ENCODE data around the gene PHLDB2.

Gene PHLDB2

DNA sequence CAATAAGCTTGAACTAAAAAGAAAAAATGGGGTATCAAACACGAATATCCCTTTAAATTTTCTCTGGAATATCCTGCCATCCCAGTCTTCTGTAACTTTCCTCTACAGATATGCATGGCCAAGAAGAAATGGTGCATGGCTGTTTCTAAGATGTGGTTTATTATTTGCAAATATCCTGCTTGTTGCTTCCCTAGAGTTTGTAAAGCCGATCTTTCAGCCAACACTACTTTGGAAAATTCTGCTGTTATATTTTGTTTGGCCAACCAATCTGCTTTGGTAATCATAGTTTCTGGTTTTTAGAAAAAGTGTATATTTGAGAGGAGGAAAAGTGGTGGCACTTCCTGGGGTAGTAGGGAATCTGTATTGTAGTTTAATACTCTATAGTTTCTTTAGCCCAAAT, 13.9 kb downstream of the PHLDB2 start:
- CTCF ChIA-PET = no interaction called here
- TF ChIP-seq BHLHE40 (IDR thresholded peaks at IDR 0.05; ENCODE audit: borderline replicate concordance) (no peak), LEF1 (IDR thresholded peaks at IDR 0.05; ENCODE audit: borderline replicate concordance) (no peak), ZNF384 (IDR thresholded peaks at IDR 0.05) (no peak), ELF4 (IDR thresholded peaks at IDR 0.05) (no peak), NFRKB (IDR thresholded peaks at IDR 0.05) (no peak), SP1 (IDR thresholded peaks at IDR 0.05) (no peak)
- POLR2A ChIA-PET = interaction anchor here (1.0 kb wide), 1 partner anchor 106 kb away, joined by 3 read pairs; the partner anchor contains the start of gene ABHD10
- DNase-seq (ENCODE audit: extremely low spot score) = no peak

DNA sequence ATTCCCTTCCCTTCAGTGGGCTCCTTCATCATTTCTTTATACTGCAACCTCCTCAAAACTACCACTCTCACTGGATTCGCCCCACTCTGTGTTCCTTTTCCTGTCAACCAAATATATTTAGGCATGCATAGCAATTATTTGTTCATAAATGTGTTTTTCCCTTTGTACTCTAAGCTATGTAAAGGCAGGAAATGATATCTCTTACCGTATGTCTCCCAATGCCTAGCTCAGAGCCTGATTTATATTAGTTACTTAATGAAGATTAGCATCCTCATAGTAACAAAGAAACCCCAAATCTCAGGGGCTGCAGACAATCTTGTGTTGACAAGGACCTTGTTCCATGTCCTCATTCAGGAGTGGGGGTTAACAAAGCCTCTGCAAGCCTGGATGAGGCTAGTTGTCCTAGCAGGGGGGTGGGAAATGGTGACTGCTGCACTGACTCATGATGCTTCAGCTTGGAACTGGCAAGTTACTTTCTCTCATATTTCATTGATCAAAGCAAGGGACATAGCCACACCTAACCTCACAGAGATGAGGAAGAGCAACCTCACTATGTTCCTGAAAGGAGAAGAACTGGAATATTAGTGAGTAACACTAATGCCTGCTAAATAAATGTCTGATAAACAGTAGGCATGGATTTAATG, 15.2 kb downstream of the PHLDB2 start:
- DNase-seq (ENCODE audit: extremely low spot score) = no peak
- TF ChIP-seq SP1 (IDR thresholded peaks at IDR 0.05) (no peak), ARNT (IDR thresholded peaks at IDR 0.05) (no peak), BHLHE40 (IDR thresholded peaks at IDR 0.05; ENCODE audit: borderline replicate concordance) (no peak), HDGF (IDR thresholded peaks at IDR 0.05; ENCODE audit: borderline replicate concordance) (no peak), NFRKB (IDR thresholded peaks at IDR 0.05) (no peak), FOXA1 (IDR thresholded peaks at IDR 0.05) (no peak), FOXM1 (IDR thresholded peaks at IDR 0.05; ENCODE audit: borderline replicate concordance) (no peak)
- TF ChIP-seq, protein P1, sequence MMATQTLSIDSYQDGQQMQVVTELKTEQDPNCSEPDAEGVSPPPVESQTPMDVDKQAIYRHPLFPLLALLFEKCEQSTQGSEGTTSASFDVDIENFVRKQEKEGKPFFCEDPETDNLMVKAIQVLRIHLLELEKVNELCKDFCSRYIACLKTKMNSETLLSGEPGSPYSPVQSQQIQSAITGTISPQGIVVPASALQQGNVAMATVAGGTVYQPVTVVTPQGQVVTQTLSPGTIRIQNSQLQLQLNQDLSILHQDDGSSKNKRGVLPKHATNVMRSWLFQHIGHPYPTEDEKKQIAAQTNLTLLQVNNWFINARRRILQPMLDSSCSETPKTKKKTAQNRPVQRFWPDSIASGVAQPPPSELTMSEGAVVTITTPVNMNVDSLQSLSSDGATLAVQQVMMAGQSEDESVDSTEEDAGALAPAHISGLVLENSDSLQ (IDR thresholded peaks at IDR 0.05) = no peak
- POLR2A ChIA-PET = no interaction called here
- CTCF ChIA-PET = no interaction called here

DNA sequence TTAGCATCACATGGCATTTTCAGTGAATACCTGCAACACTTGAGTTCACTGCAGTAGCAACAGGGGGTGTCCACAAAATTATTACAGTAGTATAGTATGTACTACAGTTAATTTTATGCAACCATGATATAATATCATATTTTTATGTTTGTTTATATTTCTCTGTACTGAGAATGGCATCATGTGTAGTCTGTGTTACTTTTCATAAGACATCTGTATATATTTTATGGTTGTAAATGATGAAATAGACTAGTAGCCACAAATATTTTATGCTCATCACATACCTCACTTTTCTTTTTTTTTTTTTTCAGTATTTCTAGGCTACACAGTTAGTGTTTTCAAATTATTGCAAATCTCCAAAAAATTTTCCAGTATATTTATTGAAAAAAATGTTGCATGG, 22.4 kb downstream of the PHLDB2 start:
- ChIA-PET CTCF (no interaction called here), POLR2A (no interaction called here)
- no peak for DNase-seq (ENCODE audit: extremely low spot score)
- TF ChIP-seq SUZ12 (IDR thresholded peaks at IDR 0.05) = no peak
- no peak for TF ChIP-seq SP1 (IDR thresholded peaks at IDR 0.05)
- no peak for TF ChIP-seq NFRKB (IDR thresholded peaks at IDR 0.05)
- TF ChIP-seq FOXK2 (IDR thresholded peaks at IDR 0.05) = no peak
- TF ChIP-seq HDGF (IDR thresholded peaks at IDR 0.05; ENCODE audit: borderline replicate concordance) = no peak
- no peak for TF ChIP-seq TARDBP (IDR thresholded peaks at IDR 0.05)
- TF ChIP-seq, protein P1 (IDR thresholded peaks at IDR 0.05) = no peak
- TF ChIP-seq FOXM1 (IDR thresholded peaks at IDR 0.05; ENCODE audit: borderline replicate concordance) = no peak

DNA sequence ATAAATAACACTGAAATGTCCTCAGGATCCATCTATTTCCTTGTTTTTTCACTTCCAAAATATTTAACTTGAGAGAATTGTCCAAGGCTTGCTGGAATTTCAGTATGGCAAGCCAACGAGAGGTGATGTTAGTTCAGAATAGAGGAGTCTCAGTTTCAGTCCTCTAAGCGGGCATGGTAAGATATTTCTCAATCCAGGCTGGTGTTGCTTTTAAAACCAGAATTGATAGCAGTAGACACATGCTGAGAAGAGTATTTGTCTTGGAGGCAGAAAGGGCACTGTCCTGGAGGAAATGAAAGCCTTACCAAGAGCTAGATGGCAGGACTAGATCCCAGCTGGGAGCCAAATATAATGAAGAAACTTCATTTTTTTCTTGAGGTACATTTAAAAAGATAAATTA, 23.1 kb downstream of the PHLDB2 start:
- ChIA-PET CTCF (no interaction called here), POLR2A (interaction anchor here (1.3 kb wide), 1 partner anchor 22 kb away, joined by 3 read pairs; no protein-coding TSS in a partner anchor)
- TF ChIP-seq BHLHE40 (IDR thresholded peaks at IDR 0.05; ENCODE audit: borderline replicate concordance) (no peak), NFRKB (IDR thresholded peaks at IDR 0.05) (no peak), SP1 (IDR thresholded peaks at IDR 0.05) (no peak), L3MBTL2 (conservative IDR thresholded peaks at IDR 0.05) (no peak), LEF1 (IDR thresholded peaks at IDR 0.05; ENCODE audit: borderline replicate concordance) (no peak), SUZ12 (IDR thresholded peaks at IDR 0.05) (no peak), HDGF (IDR thresholded peaks at IDR 0.05; ENCODE audit: borderline replicate concordance) (no peak), FOXK2 (IDR thresholded peaks at IDR 0.05) (no peak), ARNT (IDR thresholded peaks at IDR 0.05) (no peak), ZNF384 (IDR thresholded peaks at IDR 0.05) (no peak), FOXM1 (IDR thresholded peaks at IDR 0.05; ENCODE audit: borderline replicate concordance) (no peak), TARDBP (IDR thresholded peaks at IDR 0.05) (no peak), CTBP1 (IDR thresholded peaks at IDR 0.05; ENCODE audit: borderline replicate concordance) (no peak), ELF4 (IDR thresholded peaks at IDR 0.05) (no peak), FOXA1 (IDR thresholded peaks at IDR 0.05) (no peak)
- TF ChIP-seq, protein P1 (IDR thresholded peaks at IDR 0.05) = no peak
- DNase-seq (ENCODE audit: extremely low spot score) = no peak

DNA sequence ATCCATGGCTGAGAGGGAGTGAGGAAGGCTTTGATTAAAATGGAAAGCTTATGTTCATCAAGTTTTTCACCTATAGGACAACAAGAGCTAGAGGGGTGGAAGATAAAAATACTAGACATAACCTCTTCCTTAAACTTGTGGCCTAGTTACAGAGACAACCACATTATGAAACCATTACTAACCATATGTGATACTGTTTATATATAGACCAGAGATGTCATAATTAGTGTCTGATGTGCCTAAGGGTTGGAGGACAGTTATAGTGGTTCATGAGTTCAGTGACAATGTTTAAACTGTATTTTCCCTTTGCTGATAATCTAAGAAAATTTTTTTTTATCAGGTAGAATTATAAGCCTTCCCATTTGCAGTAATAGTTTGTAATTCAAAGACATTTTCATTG, 23.7 kb downstream of the PHLDB2 start:
- ChIA-PET CTCF (no interaction called here), POLR2A (interaction anchor here (1.3 kb wide), 1 partner anchor 22 kb away, joined by 3 read pairs; no protein-coding TSS in a partner anchor)
- TF ChIP-seq ELF4 (IDR thresholded peaks at IDR 0.05) = no peak
- no peak for TF ChIP-seq NFRKB (IDR thresholded peaks at IDR 0.05)
- no peak for TF ChIP-seq ARNT (IDR thresholded peaks at IDR 0.05)
- TF ChIP-seq L3MBTL2 (conservative IDR thresholded peaks at IDR 0.05) = no peak
- TF ChIP-seq CTBP1 (IDR thresholded peaks at IDR 0.05; ENCODE audit: borderline replicate concordance) = no peak
- no peak for TF ChIP-seq FOXA1 (IDR thresholded peaks at IDR 0.05)
- TF ChIP-seq ZNF384 (IDR thresholded peaks at IDR 0.05) = no peak
- no peak for DNase-seq (ENCODE audit: extremely low spot score)

DNA sequence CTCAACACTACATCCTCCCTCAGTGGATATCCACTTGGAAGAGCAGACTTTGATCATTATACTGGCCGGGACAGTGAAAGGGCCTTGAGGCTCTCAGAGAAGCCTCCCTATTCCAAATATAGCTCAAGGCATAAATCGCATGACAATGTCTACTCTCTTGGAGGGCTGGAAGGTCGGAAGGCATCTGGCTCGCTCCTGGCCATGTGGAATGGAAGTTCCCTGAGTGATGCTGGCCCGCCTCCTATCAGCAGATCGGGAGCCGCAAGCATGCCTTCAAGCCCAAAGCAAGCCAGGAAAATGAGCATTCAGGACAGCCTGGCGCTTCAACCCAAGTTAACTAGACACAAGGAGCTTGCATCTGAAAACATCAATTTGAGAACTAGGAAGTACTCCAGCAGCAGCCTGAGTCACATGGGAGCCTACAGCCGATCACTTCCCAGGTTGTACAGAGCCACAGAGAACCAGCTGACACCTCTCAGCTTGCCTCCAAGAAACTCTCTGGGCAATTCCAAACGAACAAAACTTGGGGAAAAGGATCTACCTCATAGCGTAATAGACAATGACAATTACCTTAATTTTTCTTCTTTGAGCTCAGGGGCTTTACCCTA, 25.4 kb downstream of the PHLDB2 start:
- no peak for TF ChIP-seq CTBP1 (IDR thresholded peaks at IDR 0.05; ENCODE audit: borderline replicate concordance)
- no peak for TF ChIP-seq ELF4 (IDR thresholded peaks at IDR 0.05)
- TF ChIP-seq LEF1 (IDR thresholded peaks at IDR 0.05; ENCODE audit: borderline replicate concordance) = no peak
- TF ChIP-seq, protein P1 (IDR thresholded peaks at IDR 0.05) = no peak
- DNase-seq (ENCODE audit: extremely low spot score) = no peak
- CTCF ChIA-PET = no interaction called here
- POLR2A ChIA-PET = no interaction called here

Data from HEK293T (cell line).